ENCODE results near the gene GIMAP4. TPM values are rescaled to one million over a fixed set of nuclear protein-coding genes. Genes with fewer than 3 reads are reported as not detected.

GIMAP4 gene
- total RNA-seq, 2 donors from 2014 or later: 22.3 to 23.5 TPM

DNA sequence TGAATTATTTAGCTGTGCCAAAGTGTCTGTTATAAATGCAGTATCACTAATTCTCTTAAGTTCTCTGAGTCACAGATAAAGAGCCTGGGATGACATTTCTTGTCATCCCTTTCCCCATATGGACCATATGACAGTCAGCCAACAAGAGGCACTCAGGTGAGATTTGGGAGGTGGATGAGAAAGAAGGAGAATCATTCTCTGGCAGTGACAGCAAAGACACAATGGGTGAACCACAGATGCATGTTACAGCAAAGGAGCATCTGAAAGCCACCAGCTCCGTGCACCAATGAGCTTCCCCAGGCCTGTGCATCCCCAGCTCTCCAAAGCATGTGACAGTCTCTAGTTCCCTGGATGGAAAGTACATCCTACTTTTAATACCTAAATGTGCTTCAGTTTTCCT, 54.2 kb downstream of the GIMAP4 start:
- H3K9me3 ChIP-seq: no peaks in the 10 kb centered on the region
- no peaks in the 10 kb centered on the region for H3K4me1 ChIP-seq
- H3K36me3 ChIP-seq: no peaks in the 10 kb centered on the region
- no peak overlapping the region for H3K27ac ChIP-seq
- DNase-seq (ENCODE audit: low spot score): no peak
- no peaks in the 10 kb centered on the region for H3K27me3 ChIP-seq
- TF ChIP-seq, protein P1, sequence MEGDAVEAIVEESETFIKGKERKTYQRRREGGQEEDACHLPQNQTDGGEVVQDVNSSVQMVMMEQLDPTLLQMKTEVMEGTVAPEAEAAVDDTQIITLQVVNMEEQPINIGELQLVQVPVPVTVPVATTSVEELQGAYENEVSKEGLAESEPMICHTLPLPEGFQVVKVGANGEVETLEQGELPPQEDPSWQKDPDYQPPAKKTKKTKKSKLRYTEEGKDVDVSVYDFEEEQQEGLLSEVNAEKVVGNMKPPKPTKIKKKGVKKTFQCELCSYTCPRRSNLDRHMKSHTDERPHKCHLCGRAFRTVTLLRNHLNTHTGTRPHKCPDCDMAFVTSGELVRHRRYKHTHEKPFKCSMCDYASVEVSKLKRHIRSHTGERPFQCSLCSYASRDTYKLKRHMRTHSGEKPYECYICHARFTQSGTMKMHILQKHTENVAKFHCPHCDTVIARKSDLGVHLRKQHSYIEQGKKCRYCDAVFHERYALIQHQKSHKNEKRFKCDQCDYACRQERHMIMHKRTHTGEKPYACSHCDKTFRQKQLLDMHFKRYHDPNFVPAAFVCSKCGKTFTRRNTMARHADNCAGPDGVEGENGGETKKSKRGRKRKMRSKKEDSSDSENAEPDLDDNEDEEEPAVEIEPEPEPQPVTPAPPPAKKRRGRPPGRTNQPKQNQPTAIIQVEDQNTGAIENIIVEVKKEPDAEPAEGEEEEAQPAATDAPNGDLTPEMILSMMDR (IDR thresholded peaks at IDR 0.05): no peak
- H3K4me3 ChIP-seq: no peak overlapping the region

Other genes with a start within 250 kb of the GIMAP4 start
- 1 to 10 TPM; 9.7 to 9.8 TPM for gene LRRC61, start 244.0 kb upstream of the GIMAP4 start, total RNA-seq
- 1 to 10 TPM; 3.2 to 4.1 TPM for gene ACTR3C, start 243.8 kb upstream of the GIMAP4 start, total RNA-seq
- 100 to 1,000 TPM; 105 to 197 TPM for gene RARRES2, start 225.8 kb upstream of the GIMAP4 start, total RNA-seq
- 100 to 1,000 TPM in 1 of 2 donors, 10 to 100 TPM in 1; 100.0 to 110 TPM for gene REPIN1, start 198.6 kb upstream of the GIMAP4 start, total RNA-seq
- gene ZNF775, start 188.1 kb upstream of the GIMAP4 start, total RNA-seq: 1 to 10 TPM; 4.1 to 6.2 TPM
- gene GIMAP8, start 116.8 kb upstream of the GIMAP4 start, total RNA-seq: 1 to 10 TPM; 6.6 to 9.6 TPM
- gene GIMAP7, start 52.5 kb upstream of the GIMAP4 start, total RNA-seq: 10 to 100 TPM; 12.7 to 12.9 TPM
- gene GIMAP6, start 65.0 kb downstream of the GIMAP4 start, total RNA-seq: 10 to 100 TPM; 15.8 to 21.5 TPM
- gene GIMAP2, start 118.3 kb downstream of the GIMAP4 start, total RNA-seq: 1 to 10 TPM; 3.8 to 8.3 TPM
- gene GIMAP1, start 149.2 kb downstream of the GIMAP4 start, total RNA-seq: 1 to 10 TPM; 5.6 to 8.0 TPM
- gene GIMAP5, start 170.0 kb downstream of the GIMAP4 start, total RNA-seq: 10 to 100 TPM; 14.5 to 22.2 TPM
- 100 to 1,000 TPM; 162 to 227 TPM for gene TMEM176B, start 233.0 kb downstream of the GIMAP4 start, total RNA-seq
- 100 to 1,000 TPM in 1 of 2 donors, 10 to 100 TPM in 1; 56.3 to 102 TPM for gene TMEM176A, start 233.4 kb downstream of the GIMAP4 start, total RNA-seq